ENCODE data around the gene COL6A1.
"Not testable (repeated sequence)": the region's sequence is repeated elsewhere in the genome, so short reads cannot be mapped to it uniquely, and the experiment has no call there.

COL6A1 gene

DNA sequence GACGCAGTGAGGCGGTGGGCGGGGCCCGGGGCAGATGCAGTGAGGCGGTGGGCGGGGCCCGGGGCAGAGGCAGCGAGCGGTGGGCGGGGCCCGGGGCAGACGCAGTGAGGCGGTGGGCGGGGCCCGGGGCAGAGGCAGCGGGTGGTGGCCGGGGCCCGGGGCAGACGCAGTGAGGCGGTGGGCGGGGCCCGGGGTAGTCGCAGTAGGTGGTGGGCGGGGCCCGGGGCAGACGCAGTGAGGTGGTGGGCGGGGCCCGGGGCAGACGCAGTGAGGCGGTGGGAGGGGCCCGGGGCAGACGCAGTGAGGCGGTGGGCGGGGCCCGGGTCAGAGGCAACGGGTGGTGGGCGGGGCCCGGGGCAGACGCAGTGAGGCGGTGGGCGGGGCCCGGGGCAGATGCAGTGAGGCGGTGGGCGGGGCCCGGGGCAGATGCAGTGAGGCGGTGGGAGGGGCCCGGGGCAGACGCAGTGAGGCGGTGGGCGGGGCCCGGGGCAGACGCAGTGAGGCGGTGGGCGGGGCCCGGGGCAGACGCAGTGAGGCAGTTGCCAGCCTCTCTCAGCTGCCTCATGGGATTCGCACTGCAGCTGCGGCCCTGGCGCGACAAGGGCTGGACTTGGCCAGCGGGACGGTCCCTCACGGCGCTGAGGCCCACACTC, 24.4 kb downstream of the COL6A1 start:
- DNase-seq (ENCODE audit: low spot score), result not testable (repeated sequence)

DNA sequence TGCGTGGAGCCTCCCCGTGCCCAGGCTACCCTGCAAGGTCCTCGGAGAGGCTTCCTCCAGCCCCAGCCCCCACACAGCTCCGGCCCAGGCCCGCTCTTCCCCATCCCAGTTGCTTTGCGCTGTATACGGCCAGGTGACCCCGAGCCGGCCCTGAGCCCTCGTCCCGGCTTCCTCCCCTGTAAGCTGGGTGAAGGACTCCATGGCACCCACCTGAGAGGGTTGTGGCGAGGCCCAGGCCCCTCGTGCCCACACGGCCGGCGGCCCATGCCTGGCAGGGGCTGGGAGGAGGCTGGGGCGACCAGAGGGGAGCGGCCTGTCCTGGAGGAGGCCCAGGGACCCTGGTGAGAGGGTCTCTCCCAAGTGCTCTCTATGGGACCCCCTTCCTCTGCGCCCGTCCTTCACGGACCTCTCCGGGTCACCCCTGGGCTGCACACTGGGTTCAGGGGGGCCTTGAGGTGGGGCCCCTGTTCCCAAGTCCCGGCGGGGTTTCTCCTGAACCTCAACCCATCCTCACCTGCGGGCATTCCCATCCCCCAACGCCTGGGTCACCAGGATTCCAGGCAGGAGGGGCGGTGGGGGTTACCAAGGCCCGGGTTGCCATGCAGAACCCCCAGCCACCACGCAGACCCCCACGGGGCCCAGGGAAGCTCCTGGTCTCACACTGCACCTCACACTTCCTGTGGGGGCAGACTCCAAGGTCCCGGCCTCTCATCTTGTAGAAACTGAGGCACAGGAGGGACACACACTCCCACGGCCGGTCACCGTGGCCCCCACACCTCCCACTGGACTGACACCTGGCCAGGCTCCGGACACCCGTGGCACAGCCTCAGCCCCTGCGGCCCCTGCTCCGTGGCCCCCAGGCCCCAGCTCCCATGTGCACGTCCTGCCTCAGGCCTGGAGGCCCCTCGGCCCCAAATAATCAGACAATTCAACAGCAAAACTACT, 25.2 kb downstream of the COL6A1 start:
- no peak for DNase-seq (ENCODE audit: low spot score)

DNA sequence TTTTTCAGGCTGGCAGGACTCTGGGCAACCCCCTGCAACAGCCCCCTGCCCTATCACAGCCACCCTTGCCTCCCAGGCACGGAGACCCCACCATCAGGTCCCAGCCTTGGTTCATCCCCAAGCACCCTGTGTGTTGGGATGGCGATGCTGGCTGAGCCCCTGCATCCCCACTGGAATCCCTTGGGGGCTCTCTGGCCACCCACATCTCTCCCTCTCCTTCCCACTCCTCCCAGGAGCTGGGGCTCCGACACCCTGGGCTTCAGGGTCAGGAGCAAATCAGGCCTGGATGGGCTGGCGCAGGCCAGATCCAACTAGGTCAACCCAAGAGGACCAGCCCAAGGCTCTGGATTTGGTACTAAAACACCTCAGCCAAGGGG, 25.9 kb downstream of the COL6A1 start:
- DNase-seq (ENCODE audit: low spot score), result no peak

DNA sequence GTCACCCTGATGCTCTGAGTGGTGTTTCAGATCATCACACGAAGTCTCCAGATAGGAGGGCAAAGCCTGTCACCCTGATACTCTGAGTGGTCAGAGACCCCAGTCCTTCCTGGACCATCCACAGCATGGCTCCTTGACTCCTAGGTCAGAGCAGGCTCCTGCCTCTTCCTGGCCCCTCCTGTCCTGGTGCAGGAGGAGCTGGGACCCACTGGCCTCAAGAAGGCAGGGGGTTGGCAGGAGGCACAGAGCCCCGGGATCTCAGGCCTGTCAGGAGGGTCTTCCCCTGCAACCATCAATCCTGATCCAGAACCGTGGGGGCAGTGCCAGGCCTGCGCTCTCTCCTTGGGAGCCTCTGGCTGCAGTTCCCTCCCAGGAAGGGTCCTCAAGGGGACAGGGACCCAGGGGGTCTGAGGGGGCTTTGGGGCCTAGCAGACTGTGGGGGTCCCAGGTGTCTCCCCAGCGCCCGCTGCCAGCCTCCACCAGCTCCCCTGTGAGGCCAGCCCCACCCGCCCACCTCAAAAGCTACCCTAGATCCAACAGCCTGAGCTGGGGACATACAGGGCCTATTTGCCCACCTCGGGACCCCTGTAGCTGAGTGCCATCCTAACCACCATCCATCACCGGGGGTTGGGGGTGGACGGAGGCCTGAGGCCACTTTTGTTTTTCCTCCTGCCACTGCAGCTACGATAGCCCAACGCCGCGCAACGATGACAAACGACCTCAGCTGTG, 27.5 kb downstream of the COL6A1 start:
- no peak for DNase-seq (ENCODE audit: low spot score)

DNA sequence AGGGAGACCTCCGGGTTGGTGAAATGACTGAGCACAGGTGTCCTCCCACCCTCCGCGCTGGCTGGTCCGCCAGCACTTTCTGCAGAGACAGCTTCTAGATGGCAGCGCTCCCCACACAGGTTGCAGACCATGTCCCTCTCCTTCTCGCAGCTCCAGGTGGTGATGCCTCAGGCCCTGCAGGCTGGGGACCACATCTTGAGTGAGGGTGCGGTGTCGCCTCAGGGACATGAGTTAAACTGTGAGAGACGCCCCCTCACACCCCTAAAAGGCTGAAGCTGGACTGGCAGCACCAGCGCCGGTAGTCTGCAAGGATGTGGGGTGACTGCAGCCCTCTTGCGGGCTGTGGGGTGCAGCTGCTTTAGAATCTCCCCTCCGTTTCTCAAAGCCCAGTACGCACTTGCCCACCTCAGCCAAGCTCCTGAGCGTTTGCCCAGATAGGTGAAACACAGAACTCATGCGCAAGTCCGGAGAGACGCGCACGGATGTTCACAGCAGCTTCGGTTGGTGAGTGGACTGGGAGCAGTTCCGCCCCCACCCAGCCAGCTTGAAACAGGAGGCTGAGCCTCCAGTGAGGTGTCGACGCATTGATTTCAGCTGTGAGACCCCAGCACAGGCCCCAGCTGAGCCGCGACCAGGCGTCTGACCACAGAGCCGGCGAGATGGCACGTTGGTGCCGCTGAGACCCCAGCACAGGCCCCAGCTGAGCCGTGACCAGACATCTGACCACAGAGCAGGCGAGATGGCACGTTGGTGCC, 28.6 kb downstream of the COL6A1 start:
- no peak for DNase-seq (ENCODE audit: low spot score)

DNA sequence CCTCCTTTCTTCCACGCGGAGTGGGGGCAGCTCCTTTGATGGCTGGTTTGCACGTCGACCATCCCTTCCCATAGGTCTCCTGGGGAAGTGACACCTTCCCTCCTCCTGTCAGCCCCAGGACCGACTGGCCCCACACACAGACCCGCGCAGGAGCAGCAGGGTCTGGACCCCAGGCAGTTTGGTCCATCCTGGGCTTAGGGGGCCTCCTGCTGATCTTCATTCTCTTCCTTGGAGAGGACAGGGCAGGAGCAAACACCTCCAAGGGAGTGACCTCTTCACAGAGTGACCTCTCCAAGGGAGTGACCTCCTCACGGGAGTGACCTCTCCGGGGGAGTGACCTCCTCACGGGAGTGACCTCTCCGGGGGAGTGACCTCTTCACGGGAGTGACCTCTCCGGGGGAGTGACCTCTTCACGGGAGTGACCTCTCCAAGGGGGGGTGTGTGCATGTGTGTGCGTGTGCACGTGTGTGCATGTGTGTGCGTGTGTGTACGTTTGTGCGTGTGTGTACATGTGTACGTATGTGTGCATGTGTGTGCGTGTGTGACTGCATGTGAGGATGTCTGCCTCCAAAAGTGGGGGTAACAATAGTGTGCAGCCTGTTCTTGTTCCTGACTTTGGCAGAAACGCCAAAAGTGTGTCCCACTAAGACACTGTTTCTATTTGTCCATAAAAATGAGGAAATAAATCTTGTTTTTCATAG, 29.8 kb downstream of the COL6A1 start:
- no peak for DNase-seq (ENCODE audit: low spot score)

DNA sequence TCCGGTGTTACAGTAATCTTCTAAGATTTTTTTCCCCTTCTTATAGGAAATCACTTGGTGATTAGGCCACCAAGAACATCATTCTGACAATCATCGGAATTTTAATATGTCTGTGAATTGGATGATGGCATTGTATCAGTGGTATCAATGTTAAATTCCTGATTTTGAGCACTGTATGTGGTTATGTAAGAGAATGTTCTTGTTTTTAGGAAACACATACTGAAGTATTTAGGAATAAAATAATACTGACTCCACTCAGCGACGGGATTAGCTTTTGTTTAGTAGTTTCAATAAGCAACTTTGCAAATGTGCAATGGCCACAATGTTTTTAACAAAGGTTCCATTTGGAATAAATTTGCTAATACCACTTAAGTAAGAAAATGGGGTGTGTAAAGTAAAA, 30.6 kb downstream of the COL6A1 start:
- no peak for DNase-seq (ENCODE audit: low spot score)

DNA sequence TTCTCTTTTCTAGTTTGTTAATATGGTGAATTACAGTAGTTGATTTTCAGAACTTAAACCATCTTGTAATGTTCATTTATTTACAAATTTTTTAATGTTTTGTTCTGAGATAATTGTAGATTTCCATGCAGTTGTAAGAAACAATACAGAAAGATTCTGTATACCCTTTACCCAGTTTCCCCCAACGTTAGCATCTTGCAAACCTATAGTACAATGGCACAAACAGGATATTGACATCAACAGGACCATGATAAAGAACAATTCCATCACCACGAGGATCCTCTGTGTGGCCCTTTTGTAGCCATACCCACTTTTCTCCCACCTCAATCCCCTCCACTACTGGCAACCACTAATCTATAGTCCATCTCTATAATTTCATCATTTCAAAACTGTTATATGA, 33.3 kb downstream of the COL6A1 start:
- DNase-seq (ENCODE audit: low spot score), result no peak

DNA sequence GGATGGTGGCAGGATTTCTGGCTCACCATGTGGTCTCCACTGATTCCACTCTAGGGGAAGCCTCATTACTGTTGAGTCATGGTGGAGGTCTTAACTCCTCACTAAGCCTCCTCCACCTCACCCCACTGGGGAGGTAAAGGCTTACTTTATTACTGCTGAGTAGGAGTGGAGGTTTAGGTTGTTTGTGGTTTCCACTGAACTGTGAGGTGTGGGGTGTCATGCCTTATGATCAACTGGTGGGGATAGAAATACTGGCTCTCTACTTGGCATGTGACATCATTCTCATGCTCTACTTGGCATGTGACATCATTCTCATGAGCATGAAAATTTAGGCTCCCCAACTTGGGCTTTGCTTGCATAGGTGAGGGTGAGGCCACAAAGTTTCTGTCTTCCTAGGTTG, 35.6 kb downstream of the COL6A1 start:
- DNase-seq (ENCODE audit: low spot score), result no peak

DNA sequence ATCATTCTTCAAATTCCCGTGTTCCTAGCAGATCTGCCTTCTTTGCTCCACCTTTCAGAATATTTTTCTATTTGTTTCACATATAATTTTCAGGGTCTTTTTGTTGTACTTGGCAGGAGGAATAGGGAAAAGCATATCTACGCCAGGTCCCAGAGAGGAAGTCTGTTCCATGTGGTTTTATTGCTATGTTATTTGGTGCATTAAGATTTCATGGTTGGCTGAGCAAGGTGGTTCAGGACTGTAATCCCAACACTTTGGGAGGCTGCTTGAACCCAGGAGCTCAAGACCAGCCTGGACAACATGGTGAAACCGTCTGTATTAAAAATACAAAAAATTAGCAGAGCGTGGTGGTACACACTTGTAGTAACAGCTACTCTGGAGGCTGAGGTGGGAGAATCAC, 36.1 kb downstream of the COL6A1 start:
- DNase-seq (ENCODE audit: low spot score), result no peak

DNA sequence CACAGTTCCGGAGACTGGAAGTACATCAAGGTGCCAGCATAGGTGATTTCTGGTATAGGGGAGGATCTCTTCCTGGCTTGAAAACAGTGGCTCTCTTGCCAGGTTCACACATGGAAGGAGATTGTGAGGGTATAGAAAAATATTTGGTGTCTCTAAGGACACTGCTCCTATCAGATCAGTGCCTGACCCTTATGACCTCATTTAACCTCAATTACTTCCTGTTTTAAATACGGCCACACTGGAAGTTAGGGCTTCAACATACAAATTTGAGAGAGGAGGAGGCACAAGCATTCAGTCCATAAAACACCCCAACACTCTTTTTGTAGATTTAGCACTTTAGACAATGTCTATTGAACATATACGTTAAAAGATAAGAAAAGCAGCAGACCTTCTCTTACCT, 37.0 kb downstream of the COL6A1 start:
- no peak for DNase-seq (ENCODE audit: low spot score)

DNA sequence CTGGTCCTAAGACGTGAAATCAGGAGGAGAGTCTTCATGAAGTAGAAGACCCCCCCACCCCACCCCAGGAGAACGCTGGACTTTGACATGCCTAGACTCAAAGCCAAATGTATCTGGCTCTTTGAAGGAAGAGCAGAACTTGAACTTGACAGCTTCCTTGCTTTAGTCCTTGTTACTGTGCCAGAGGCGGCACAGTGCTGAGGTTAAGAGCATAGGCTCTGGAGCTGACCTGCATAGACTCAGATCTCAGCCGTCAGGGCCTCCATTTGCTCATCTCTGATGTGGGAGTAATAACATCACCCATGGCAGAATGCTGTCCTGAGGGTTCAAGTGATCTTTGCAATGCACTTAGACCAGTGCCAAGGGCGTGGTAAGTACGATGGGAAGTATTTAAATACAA, 39.0 kb downstream of the COL6A1 start:
- DNase-seq (ENCODE audit: low spot score), result no peak

DNA sequence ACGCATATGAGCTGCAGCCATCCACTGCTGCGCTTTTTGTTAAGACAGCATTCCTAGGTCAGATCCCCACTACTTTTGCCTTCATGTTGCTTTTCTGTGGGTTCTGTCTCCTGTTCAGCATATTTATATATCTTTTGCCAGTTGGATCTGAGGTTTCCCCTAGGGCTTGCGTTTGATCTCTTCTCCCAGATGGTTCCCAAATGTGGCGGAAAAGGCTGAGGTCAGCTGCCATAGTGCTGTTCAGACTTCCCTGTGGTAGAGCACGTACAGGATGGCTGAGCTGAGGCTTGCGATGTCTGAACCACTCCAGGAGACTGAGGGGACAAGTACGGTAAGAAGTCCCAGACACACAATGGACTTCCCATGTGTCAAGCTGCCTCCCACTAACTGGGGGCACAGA, 39.8 kb downstream of the COL6A1 start:
- no peak for DNase-seq (ENCODE audit: low spot score)

DNA sequence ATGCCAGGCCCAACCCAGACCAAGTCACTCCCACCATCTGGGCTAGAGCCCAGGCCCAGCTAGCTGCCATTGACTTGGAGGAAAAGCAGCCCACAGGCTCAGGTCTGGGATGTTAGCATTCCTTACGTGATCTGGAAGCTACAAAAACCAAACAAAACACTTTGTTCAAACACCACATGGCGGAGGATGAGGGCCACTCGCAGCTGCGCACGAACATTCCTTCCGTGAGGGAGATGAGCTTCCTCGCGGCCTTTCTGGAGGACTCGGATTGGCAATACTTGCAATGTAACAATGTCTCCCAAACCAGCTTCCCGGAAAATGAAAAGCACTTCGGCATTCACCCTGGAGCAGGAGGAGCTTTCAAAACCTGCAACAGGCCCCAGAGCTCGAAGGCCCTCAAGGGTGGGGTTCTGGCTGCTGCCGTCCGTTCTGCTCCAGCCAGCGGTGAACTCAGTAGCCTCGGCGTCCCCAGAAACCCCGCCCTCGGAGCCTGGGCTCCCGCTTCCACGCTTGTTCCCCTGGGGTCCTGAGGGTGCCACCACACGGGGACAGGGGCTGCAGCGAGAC, 40.5 kb downstream of the COL6A1 start:
- DNase-seq (ENCODE audit: low spot score), result no peak

DNA sequence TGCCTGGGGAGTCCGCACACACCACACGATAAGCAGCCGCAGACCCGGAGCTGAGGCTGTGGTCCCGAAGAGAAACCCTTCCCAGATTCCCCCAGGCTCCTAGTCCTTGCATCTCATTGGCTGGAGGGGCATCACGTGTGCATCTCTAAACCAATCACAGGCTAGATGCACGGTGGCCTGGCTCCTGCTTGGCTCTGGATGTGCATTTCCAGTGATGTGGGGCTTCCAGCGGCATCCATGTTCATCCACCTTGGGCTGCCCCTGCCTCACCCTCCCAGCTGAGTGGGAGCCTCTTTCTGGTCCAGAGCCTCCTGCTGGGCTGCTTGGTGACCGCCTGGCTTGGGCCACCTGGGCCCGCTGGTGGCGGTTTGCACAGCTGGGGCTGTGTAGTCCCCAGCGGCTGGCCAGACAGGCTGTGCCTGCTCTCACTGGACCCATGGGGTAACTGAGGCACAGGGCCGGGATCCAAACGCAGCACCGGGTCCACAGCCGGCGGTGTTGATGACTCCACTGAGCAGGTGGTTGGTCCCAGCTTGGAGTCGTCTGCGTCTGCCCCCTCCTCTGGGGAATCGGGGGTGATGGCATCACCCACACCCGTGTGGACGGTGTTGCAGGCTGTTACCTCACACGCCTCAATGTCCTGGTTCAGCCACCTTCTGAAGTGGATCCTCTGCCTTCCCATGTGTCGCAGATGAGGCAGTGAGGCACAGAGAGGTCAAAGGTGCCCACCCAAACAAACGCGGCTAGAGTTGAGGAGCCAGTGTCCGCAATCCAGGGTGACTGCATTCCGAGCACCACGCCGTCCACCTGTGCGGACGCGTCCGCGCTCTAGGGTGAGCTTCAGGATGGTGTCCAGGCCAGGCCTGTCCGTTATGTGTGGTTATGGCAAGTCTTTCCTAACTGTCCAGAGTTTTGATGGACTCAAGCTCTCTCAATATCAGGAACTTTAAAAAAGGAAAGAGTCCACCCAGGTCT, 41.3 kb downstream of the COL6A1 start:
- DNase-seq (ENCODE audit: low spot score), result no peak

DNA sequence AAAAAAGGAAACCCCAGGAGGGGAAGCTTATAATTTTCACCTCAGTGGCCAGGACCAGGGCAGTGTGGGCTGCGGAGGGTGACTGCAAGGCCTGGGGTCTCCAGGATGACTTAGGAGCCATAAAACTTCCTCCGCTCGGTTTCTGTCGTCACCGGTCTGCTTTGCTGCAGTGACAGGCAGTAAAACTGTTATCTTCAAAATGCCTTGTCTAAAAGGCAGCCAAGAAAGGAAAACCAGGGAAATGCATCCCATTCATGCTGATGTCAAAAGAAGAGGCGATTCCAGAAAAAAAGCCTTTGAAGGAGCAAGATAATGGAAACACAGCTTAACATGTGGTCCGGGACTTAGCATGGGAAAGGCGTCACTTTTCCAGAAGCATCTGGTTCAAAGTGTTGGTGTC, 42.0 kb downstream of the COL6A1 start:
- DNase-seq (ENCODE audit: low spot score), result no peak

DNA sequence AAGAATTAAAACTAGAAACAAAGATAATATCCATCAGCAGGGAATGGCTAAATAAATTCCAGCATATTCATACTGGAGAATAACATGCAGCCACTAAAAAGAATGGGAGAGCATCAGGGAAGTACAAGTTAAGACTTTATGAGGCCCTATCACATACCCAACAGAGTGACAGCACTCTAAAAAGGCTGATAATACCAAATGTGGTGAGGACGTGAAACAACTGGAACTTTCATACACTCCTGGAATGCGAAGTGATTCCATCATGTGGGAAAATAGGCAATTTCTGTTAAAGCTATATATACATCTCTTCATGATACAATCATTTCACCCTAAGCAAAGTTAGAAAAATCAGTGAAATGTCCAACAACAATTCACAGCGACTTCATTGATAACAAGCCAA, 42.6 kb downstream of the COL6A1 start:
- no peak for DNase-seq (ENCODE audit: low spot score)

DNA sequence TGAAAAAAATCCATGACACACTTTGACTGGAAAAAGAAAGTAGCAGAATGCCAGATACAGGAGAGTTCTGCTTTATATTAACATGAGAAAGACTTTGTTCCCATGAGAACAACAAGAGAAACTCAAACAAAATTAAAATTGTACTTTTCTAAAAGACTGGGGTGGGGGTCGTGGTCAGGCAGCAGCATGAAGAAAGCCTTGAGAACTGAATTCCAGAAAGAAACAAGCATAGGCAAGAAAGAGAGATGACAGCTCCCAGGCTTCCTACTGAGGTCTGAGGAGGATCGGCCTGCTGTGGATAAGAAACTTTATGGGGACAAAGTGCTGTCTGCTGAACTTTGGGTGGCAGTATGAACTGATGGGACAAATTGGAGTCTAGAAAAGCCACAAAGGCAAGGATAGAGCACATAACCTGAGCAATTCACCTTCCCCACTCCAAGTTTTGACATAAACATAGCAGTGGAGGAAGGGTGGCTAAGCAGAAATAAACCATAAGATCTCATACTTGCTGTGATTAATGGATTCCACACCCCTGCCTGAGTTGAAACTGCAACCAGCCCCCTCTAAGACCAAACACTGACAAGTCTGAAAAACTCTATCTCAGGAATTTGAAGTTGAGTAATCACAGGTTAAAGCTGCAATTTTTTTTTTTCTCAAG, 43.7 kb downstream of the COL6A1 start:
- no peak for DNase-seq (ENCODE audit: low spot score)

DNA sequence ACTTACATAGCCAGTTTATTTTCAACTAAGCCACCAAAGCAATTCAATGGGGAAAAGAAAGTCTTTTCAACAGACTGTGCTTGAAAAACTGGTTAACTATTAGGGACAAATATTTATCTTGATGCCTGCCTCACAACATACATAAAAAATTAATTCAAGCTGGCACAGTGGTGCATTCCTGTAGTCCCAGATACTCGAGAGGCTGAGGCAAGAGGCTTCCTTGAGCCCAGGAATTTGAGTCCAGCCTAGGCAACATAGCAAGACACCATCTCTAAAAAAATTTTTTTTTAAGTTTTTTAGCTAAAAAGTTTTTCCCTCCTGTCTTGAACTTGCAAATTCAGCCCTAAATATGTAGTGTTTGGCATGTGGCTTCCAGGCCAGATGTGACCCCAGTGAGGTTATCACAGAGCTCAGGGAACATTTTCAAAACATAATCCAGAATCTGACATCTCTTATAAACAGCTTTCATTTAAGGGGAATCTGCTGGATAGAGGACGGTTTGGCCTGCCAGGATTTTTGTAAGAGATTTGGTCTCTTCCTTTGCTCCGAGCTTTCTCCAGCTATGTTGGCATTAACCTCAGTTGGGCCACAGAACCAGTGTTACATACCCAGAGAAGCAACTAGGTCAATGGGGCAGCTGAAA, 46.4 kb downstream of the COL6A1 start:
- DNase-seq (ENCODE audit: low spot score), result no peak

Measured in CD4-positive, alpha-beta T cell treated with Interleukin-2 at 100 ng/mL for 4 hours (primary cell).